PC-3 (cell line): ENCODE data around the gene SLC8A2. TPM values are rescaled to one million over a fixed set of nuclear protein-coding genes. Genes with fewer than 3 reads are reported as not detected.
A peak's percentile ranks its signal among the peaks of the same experiment; 100 is the strongest.

Experiments
- ATAC-seq: fragments of 200-7000 bp; cut with Tn5 transposase; 2 replicates; pipeline ENCODE4 v1.9.1; 2020; ENCODE audit warnings: mild to moderate bottlenecking, moderate library complexity
- BruUV-seq: library from RNA; stranded (reverse); fragments of 400-500 nt; replicated peaks from 2 replicates; lab custom pipeline; 2021; lab: Mats Ljungman, UMichigan
- CTCF ChIA-PET: fragments of 300-600 bp; sonication (Branson Sonifier 250); formaldehyde crosslinking; loops from one replicate; lab custom pipeline; 2022; ENCODE audit warnings: antibody characterized with exemption; lab: Charles Lee
- POLR2A ChIA-PET: fragments of 300-600 bp; sonication (Branson Sonifier 250); formaldehyde crosslinking; loops from one replicate; lab custom pipeline; 2022; ENCODE audit warnings: antibody characterized with exemption; ENCODE audit not compliant: unreplicated experiment; lab: Charles Lee
- DNase-seq: peaks from one replicate; pipeline ENCODE4 v3.0.0-alpha.2; 2015
- H2AFZ ChIP-seq: fragments of 300-600 bp; sonication (generic); 2 replicates; pipeline ENCODE4 v1.6.0; 2016; ENCODE audit warnings: antibody characterized with exemption, low read length
- H3F3A ChIP-seq: fragments of 300-600 bp; sonication (generic); one replicate; pipeline ENCODE4 v1.6.0; 2017; ENCODE audit warnings: antibody characterized with exemption, low read length, control low read depth, mild to moderate bottlenecking; ENCODE audit not compliant: unreplicated experiment
- H3K27ac ChIP-seq: fragments of 300-600 bp; sonication (generic); 2 replicates; pipeline ENCODE4 v1.5.1; 2016; ENCODE audit warnings: mild to moderate bottlenecking, low read length
- H3K27me3 ChIP-seq: fragments of 300-600 bp; sonication (generic); 2 replicates; pipeline ENCODE4 v1.6.1; 2016; ENCODE audit warnings: low read length, mixed read lengths
- H3K36me3 ChIP-seq: fragments of 300-600 bp; sonication (generic); 2 replicates; pipeline ENCODE4 v1.6.1; 2016; ENCODE audit warnings: low read depth, mixed run types, low read length, mixed read lengths
- H3K4me1 ChIP-seq: fragments of 300-600 bp; sonication (generic); 2 replicates; pipeline ENCODE4 v1.5.1; 2016; ENCODE audit warnings: low read length; ENCODE audit not compliant: insufficient read depth
- H3K4me2 ChIP-seq: fragments of 300-600 bp; sonication (generic); 2 replicates; pipeline ENCODE4 v1.6.0; 2016; ENCODE audit warnings: low read length
- H3K4me3 ChIP-seq: fragments of 300-600 bp; sonication (generic); 2 replicates; pipeline ENCODE4 v1.5.1; 2016; ENCODE audit warnings: mild to moderate bottlenecking, low read length, mixed read lengths
- H3K79me2 ChIP-seq: fragments of 300-600 bp; sonication (generic); 2 replicates; pipeline ENCODE4 v1.6.1; 2017; ENCODE audit warnings: low read length, mixed read lengths
- H3K9ac ChIP-seq: fragments of 300-600 bp; sonication (generic); 2 replicates; pipeline ENCODE4 v1.6.0; 2016; ENCODE audit warnings: mild to moderate bottlenecking, low read length
- H3K9me2 ChIP-seq: fragments of 300-600 bp; sonication (generic); replicated peaks from 2 replicates; pipeline ENCODE4 v1.6.1; 2016; ENCODE audit warnings: mixed run types, low read length, mixed read lengths
- H3K9me3 ChIP-seq: fragments of 300-600 bp; sonication (generic); 2 replicates; pipeline ENCODE4 v1.6.1; 2016; ENCODE audit warnings: low read length, mixed read lengths
- H4K20me1 ChIP-seq: fragments of 300-600 bp; sonication (generic); 2 replicates; pipeline ENCODE4 v1.6.1; 2016; ENCODE audit warnings: low read length, mixed read lengths
- CTCF ChIP-seq: fragments of 300-600 bp; sonication (generic); conservative IDR thresholded peaks from 2 replicates; pipeline ENCODE4 v1.5.1; 2017; ENCODE audit warnings: antibody characterized with exemption, low read depth, mild to moderate bottlenecking, low read length
- EZH2 ChIP-seq: fragments of 300-600 bp; sonication (generic); IDR thresholded peaks from one replicate; pipeline ENCODE4 v1.6.1; 2017; ENCODE audit warnings: antibody characterized with exemption, mild to moderate bottlenecking, low read length; ENCODE audit not compliant: unreplicated experiment
- EZH2phosphoT487 ChIP-seq: fragments of 300-600 bp; sonication (generic); IDR thresholded peaks from 2 replicates; pipeline ENCODE4 v1.6.1; 2018; ENCODE audit warnings: mild to moderate bottlenecking, antibody characterized with exemption, low read length, borderline replicate concordance
- intact Hi-C: fragments of 100-400 bp; cut with micrococcal nuclease; formaldehyde crosslinking; loops from 2 replicates; pipeline ENCODE4 v1.9.0; 2023
- total RNA-seq: library from RNA; depleted of rRNA; stranded (reverse); fragments of >200 nt; gene quantifications from 2 replicates; pipeline ENCODE4 v1.2.3, GENCODE V29; 2014

Gene SLC8A2
- total RNA-seq, 1 experiment from 2014 or later, result 0.33 TPM

GRCh38 chr19:47427241-47428176, 44.2 kb downstream of the SLC8A2 start:
- Histone ChIP-seq H3K36me3 (no peaks in the 10 kb centered on the region; the same call in 1 of the 2 replicates), H3K27ac (peak overlapping the region; percentile 27), H2AFZ (peak overlapping the region; percentile 61), H3F3A (no peaks in the 10 kb centered on the region), H3K4me3 (peak overlapping the region; percentile 52), H3K27me3 (peaks cover 15% of the 10 kb centered on the region), H4K20me1 (no peaks in the 10 kb centered on the region), H3K4me2 (peak overlapping the region; percentile 95), H3K9me3 (no peaks in the 10 kb centered on the region), H3K9ac (no peak overlapping the region), H3K9me2 (no peaks in the 10 kb centered on the region), H3K79me2 (no peaks in the 10 kb centered on the region), H3K4me1 (peaks cover 12% of the 10 kb centered on the region; the same call in 1 of the 2 replicates)
- DNase-seq, result peak; percentile 74
- ChIA-PET POLR2A (interaction anchor here (1.2 kb wide), 1 partner anchor 263 kb away, joined by 4 read pairs; no protein-coding TSS in a partner anchor), CTCF (interaction anchor here (0.6 to 1.7 kb wide), 5 partner anchors 9 to 271 kb away, joined by 3 to 13 read pairs (median 9); partner anchors contain the start of genes DHX34 and INAFM1)
- ATAC-seq, result peak; percentile 44
- BruUV-seq, result no TSS peak
- intact Hi-C loops, result loop anchor here (5.0 kb wide), 1 partner anchor 130 kb away; no protein-coding TSS in a partner anchor
- TF ChIP-seq CTCF (peak; percentile 70), EZH2 (no peak)

- BruUV-seq, result no TSS peak
- ATAC-seq (no peak), DNase-seq (no peak)
- no peak overlapping the region for H3K4me3 ChIP-seq
- peaks cover 46% of the 10 kb centered on the region for H3K27me3 ChIP-seq
- H3K9me3 ChIP-seq, result no peaks in the 10 kb centered on the region
- H3K36me3 ChIP-seq, result no peaks in the 10 kb centered on the region; the same call in 1 of the 2 replicates
- no peak overlapping the region for H3K27ac ChIP-seq
- peaks cover 8% of the 10 kb centered on the region; the same call in 1 of the 2 replicates for H3K4me1 ChIP-seq
- CTCF ChIA-PET, result no interaction called here
- TF ChIP-seq EZH2phosphoT487 (no peak), EZH2 (no peak), CTCF (no peak)
- H4K20me1 ChIP-seq, result no peaks in the 10 kb centered on the region
- no peak overlapping the region for H3K9ac ChIP-seq
- intact Hi-C loops, result no loop called here
- POLR2A ChIA-PET, result no interaction called here
- H3K79me2 ChIP-seq, result no peaks in the 10 kb centered on the region
- no peak overlapping the region for H2AFZ ChIP-seq
- H3F3A ChIP-seq, result no peaks in the 10 kb centered on the region
- no peaks in the 10 kb centered on the region for H3K9me2 ChIP-seq
- no peak overlapping the region for H3K4me2 ChIP-seq
Observed at GRCh38 chr19:47423203-47423882, 48.4 kb downstream of the SLC8A2 start.
